Panc1 (cell line): ENCODE results near the gene IFI16. TPM values are rescaled to one million over a fixed set of nuclear protein-coding genes. Genes with fewer than 3 reads are reported as not detected.

Source experiments
- ATAC-seq: fragments of 200-7000 bp; cut with Tn5 transposase; 2 replicates; pipeline ENCODE4 v1.9.1; 2020; ENCODE audit warnings: mild to moderate bottlenecking, moderate library complexity
- BruUV-seq: library from RNA; stranded (reverse); fragments of 400-500 nt; replicated peaks from 2 replicates; lab custom pipeline; 2021; lab: Mats Ljungman, UMichigan
- CTCF ChIA-PET: fragments of 300-600 bp; sonication (Branson Sonifier 250); formaldehyde crosslinking; loops from one replicate; lab custom pipeline; 2022; ENCODE audit warnings: antibody characterized with exemption; lab: Charles Lee
- POLR2A ChIA-PET: fragments of 300-600 bp; sonication (Branson Sonifier 250); formaldehyde crosslinking; loops from one replicate; lab custom pipeline; 2022; ENCODE audit warnings: antibody characterized with exemption; lab: Charles Lee
- DNase-seq: peaks from one replicate; pipeline ENCODE4 v3.0.0-alpha.2; 2010; ENCODE audit warnings: low read depth, low spot score
- H3K27ac ChIP-seq: 2 replicates; pipeline ENCODE4 v1.5.1; 2011; ENCODE audit warnings: mild to moderate bottlenecking, low read length, inconsistent platforms
- H3K27me3 ChIP-seq: fragments of 200-500 bp; sonication (Bioruptor generic); 2 replicates; pipeline ENCODE4 v1.6.0; 2014; ENCODE audit warnings: low read length, inconsistent platforms; ENCODE audit not compliant: control insufficient read depth, insufficient read depth
- H3K36me3 ChIP-seq: fragments of 200-500 bp; sonication (Bioruptor generic); 2 replicates; pipeline ENCODE4 v1.5.1; 2014; ENCODE audit warnings: inconsistent platforms, mild to moderate bottlenecking, low read length, moderate library complexity; ENCODE audit not compliant: control insufficient read depth, insufficient read depth
- H3K4me1 ChIP-seq: 2 replicates; pipeline ENCODE4 v1.5.1; 2011; ENCODE audit warnings: inconsistent platforms, mild to moderate bottlenecking, low read length, moderate library complexity; ENCODE audit not compliant: control insufficient read depth, insufficient read depth
- H3K4me3 ChIP-seq, 2 experiments: 2 replicates each; pipeline ENCODE4 v1.5.1; 2011 to 2012; ENCODE audit warnings: low read depth in 2 of 2, low read length in 2 of 2, mild to moderate bottlenecking in 2 of 2, inconsistent platforms in 1 of 2, moderate library complexity in 1 of 2
- H3K9me3 ChIP-seq: fragments of 200-500 bp; sonication (Bioruptor generic); 2 replicates; pipeline ENCODE4 v1.5.1; 2014; ENCODE audit warnings: low read depth, mild to moderate bottlenecking, inconsistent platforms, low read length, moderate library complexity; ENCODE audit not compliant: control insufficient read depth, insufficient read depth
- CTCF ChIP-seq: fragments of 450-650 bp; IDR thresholded peaks from 2 replicates; pipeline ENCODE4 v1.5.1; 2017; ENCODE audit warnings: mild to moderate bottlenecking
- POLR2AphosphoS5 ChIP-seq: IDR thresholded peaks from 2 replicates; pipeline ENCODE4 v1.6.1; 2012; ENCODE audit warnings: mild to moderate bottlenecking, low read depth, low read length, moderate library complexity
- REST ChIP-seq, 2 experiments: IDR thresholded peaks; 2 replicates each; pipeline ENCODE4 v1.6.1; 2011 to 2012; ENCODE audit warnings: low read depth in 2 of 2, control low read depth in 1 of 2, low read length in 1 of 2, mild to moderate bottlenecking in 1 of 2, moderate library complexity in 1 of 2; ENCODE audit not compliant: insufficient read depth in 1 of 2
- SIN3A ChIP-seq: IDR thresholded peaks from 2 replicates; pipeline ENCODE4 v1.6.1; 2012; ENCODE audit warnings: low read depth, mild to moderate bottlenecking, low read length, moderate library complexity, borderline replicate concordance; ENCODE audit not compliant: insufficient read depth
- TCF7L2 ChIP-seq: IDR thresholded peaks from 2 replicates; pipeline ENCODE4 v1.6.1; 2011; ENCODE audit warnings: mild to moderate bottlenecking, low read depth, low read length, inconsistent platforms
- in situ Hi-C: cut with HindIII; loops from 2 replicates; pipeline ENCODE4 v1.10.0; 2016; ENCODE audit warnings: low sequenced_read_pairs, low pct_unique_long_range_greater_than_20kb
- intact Hi-C: fragments of 100-400 bp; cut with micrococcal nuclease; formaldehyde crosslinking; loops from one replicate; pipeline ENCODE4 v1.10.0; 2022; ENCODE audit not compliant: unreplicated experiment
- total RNA-seq: library from RNA; stranded (reverse); gene quantifications from one replicate; pipeline ENCODE4 v1.2.1, GENCODE V29; 2021; ENCODE audit not compliant: unreplicated experiment

The IFI16 gene
- total RNA-seq, 1 experiment from 2014 or later = 0.36 TPM

- Histone ChIP-seq H3K27me3 (peaks cover 2% of the 10 kb centered on the region; the same call in 1 of the 2 replicates), H3K4me1 (no peaks in the 10 kb centered on the region), H3K36me3 (no peaks in the 10 kb centered on the region), H3K4me3 (no peak overlapping the region), H3K9me3 (no peaks in the 10 kb centered on the region), H3K27ac (no peak overlapping the region)
- DNase-seq = no peak
- in situ Hi-C loops (no loop called here), intact Hi-C loops (no loop called here)
- no TSS peak for BruUV-seq
- POLR2A ChIA-PET = no interaction called here
- no peak for ATAC-seq
- no peak for TF ChIP-seq SIN3A
- TF ChIP-seq REST (IDR thresholded peaks at IDR 0.05; ENCODE audit: insufficient read depth in 1 of 2, low read depth in 2 of 2, low read length in 1 of 2) = no peak
- TF ChIP-seq TCF7L2 = no peak
- no peak for TF ChIP-seq CTCF
- TF ChIP-seq POLR2AphosphoS5 = no peak
- CTCF ChIA-PET = no interaction called here
These were observed 75.2 kb downstream of the IFI16 start for GRCh38 chr1:159084867-159085266.

GRCh38 chr1:159088050-159088449 is 78.3 kb downstream of the IFI16 start:
- Histone ChIP-seq H3K36me3 (no peaks in the 10 kb centered on the region), H3K9me3 (no peaks in the 10 kb centered on the region), H3K27ac (no peak overlapping the region), H3K27me3 (no peaks in the 10 kb centered on the region; the same call in 1 of the 2 replicates), H3K4me3 (no peak overlapping the region), H3K4me1 (no peaks in the 10 kb centered on the region)
- in situ Hi-C loops = no loop called here
- DNase-seq (no peak), ATAC-seq (no peak)
- TF ChIP-seq REST (IDR thresholded peaks at IDR 0.05; ENCODE audit: insufficient read depth in 1 of 2, low read depth in 2 of 2, low read length in 1 of 2) (no peak), CTCF (no peak), TCF7L2 (no peak), POLR2AphosphoS5 (no peak), SIN3A (no peak)
- ChIA-PET POLR2A (interaction anchor here (0.7 kb wide), 1 partner anchor 57 kb away, joined by 8 read pairs; no protein-coding TSS in a partner anchor), CTCF (no interaction called here)
- BruUV-seq = no TSS peak
- intact Hi-C loops = no loop called here
